ENCODE measurements around the gene C10orf143. TPM values are rescaled to one million over a fixed set of nuclear protein-coding genes. Genes with fewer than 3 reads are reported as not detected.
A peak's percentile ranks its signal among the peaks of the same experiment; 100 is the strongest.

C10orf143 gene
- total and polyA plus RNA-seq, 2 experiments from 2014 or later: 0.76 to 5.4 TPM

- TF ChIP-seq EZH2phosphoT487 (IDR thresholded peaks at IDR 0.05; ENCODE audit: insufficient read depth, low read depth) (no peak), EZH2 (IDR thresholded peaks at IDR 0.05; ENCODE audit: insufficient read depth, poor library complexity, severe bottlenecking) (no peak)
Measured at GRCh38 chr10:130054021-130054420, 56.6 kb downstream of the C10orf143 start.

DNA sequence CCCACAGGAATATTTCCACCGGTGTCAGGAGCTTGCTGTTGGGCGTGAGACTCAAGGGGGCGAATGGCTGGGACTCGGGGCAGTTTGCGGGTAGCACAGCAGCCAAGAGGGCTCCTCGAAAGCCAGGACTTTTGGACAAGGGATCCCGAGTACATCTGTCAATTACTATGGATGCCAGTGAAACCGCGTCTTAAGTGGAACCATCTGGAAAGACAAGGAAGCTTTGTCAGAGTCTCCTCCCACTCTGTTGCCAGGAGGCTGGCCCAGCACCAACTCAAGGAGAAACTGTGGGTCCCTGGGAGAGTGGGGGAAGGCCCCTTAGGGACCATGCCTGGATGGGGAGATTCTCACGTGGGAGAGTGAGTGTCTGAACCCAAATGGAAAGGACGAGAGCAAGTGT is 57.1 kb downstream of the C10orf143 start:
- no peak overlapping the region for H3K27ac ChIP-seq
- no peaks in the 10 kb centered on the region for H3K79me2 ChIP-seq (ENCODE audit: insufficient read depth)
- no peaks in the 10 kb centered on the region for H3F3A ChIP-seq (ENCODE audit: insufficient read depth)
- no peak overlapping the region for H3K4me3 ChIP-seq
- DNase-seq: peak; percentile 59
- no peaks in the 10 kb centered on the region for H4K20me1 ChIP-seq (ENCODE audit: insufficient read depth)
- no peaks in the 10 kb centered on the region for H3K4me1 ChIP-seq (ENCODE audit: insufficient read depth)
- H2AFZ ChIP-seq: peak overlapping the region; percentile 20; the same call in 1 of the 2 replicates
- TF ChIP-seq EZH2 (IDR thresholded peaks at IDR 0.05; ENCODE audit: insufficient read depth, poor library complexity, severe bottlenecking) (no peak), EZH2phosphoT487 (IDR thresholded peaks at IDR 0.05; ENCODE audit: insufficient read depth, low read depth) (no peak)
- 3 to 5% methylated on average over 11 of the region's 11 CpGs for WGBS, 2 experiments (ENCODE audit: low coverage in 1 of 2, low lambda C conversion rate in 2 of 2, missing lambda C conversion rate in 2 of 2)
- no peaks in the 10 kb centered on the region for H3K27me3 ChIP-seq (replicated peaks; ENCODE audit: insufficient read depth)
- H3K36me3 ChIP-seq (ENCODE audit: low read depth): no peaks in the 10 kb centered on the region
- H3K9me2 ChIP-seq (ENCODE audit: insufficient read depth): no peaks in the 10 kb centered on the region
- in situ Hi-C loops (cut with MboI): no loop called here
- no peaks in the 10 kb centered on the region for H3K9me3 ChIP-seq (ENCODE audit: low read depth)
- no peak overlapping the region for H3K9ac ChIP-seq
- H3K4me2 ChIP-seq (ENCODE audit: unreplicated experiment): no peak overlapping the region

More at GRCh38 chr10:130054021-130054420, 56.6 kb downstream of the C10orf143 start:
- Histone ChIP-seq H3K4me1 (ENCODE audit: insufficient read depth) (no peaks in the 10 kb centered on the region), H3K36me3 (ENCODE audit: low read depth) (no peaks in the 10 kb centered on the region), H3K4me2 (ENCODE audit: unreplicated experiment) (no peak overlapping the region), H3K9me2 (ENCODE audit: insufficient read depth) (no peaks in the 10 kb centered on the region), H3K79me2 (ENCODE audit: insufficient read depth) (no peaks in the 10 kb centered on the region), H3K9me3 (ENCODE audit: low read depth) (no peaks in the 10 kb centered on the region), H3K27me3 (replicated peaks; ENCODE audit: insufficient read depth) (no peaks in the 10 kb centered on the region), H4K20me1 (ENCODE audit: insufficient read depth) (no peaks in the 10 kb centered on the region), H3K4me3 (no peak overlapping the region), H2AFZ (no peak overlapping the region), H3K9ac (no peak overlapping the region), H3F3A (ENCODE audit: insufficient read depth) (no peaks in the 10 kb centered on the region), H3K27ac (no peak overlapping the region)
- WGBS, 2 experiments (ENCODE audit: low coverage in 1 of 2, low lambda C conversion rate in 2 of 2, missing lambda C conversion rate in 2 of 2): 4 to 5% methylated on average over 3 of the region's 3 CpGs
- DNase-seq: peak; percentile 24
- in situ Hi-C loops (cut with MboI): no loop called here

DNA sequence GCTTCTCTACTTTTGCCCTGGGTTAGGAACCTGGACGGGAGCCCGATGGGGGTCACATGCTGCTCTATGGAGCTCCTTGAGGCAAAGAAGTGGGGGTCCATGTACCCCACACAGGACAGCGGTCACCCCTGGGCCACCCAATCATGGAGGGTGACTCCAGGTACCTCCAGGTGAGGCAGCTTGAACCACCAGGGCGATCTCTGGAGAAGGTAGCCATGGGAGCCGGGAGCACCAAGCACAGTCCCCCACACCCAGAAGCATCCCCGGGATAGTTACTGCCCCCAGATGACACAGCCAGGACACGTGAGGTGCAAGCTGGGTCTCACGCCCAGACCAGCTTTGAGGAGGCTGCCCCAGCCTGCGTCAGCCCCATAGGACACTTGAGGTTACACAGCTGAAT is 58.4 kb downstream of the C10orf143 start:
- in situ Hi-C loops (cut with MboI): no loop called here
- TF ChIP-seq EZH2phosphoT487 (IDR thresholded peaks at IDR 0.05; ENCODE audit: insufficient read depth, low read depth) (no peak), EZH2 (IDR thresholded peaks at IDR 0.05; ENCODE audit: insufficient read depth, poor library complexity, severe bottlenecking) (no peak)
- DNase-seq: no peak

GRCh38 chr10:130050721-130051120 is 59.9 kb downstream of the C10orf143 start:
- no peak overlapping the region for H2AFZ ChIP-seq
- 87 to 89% methylated on average over 12 of the region's 12 CpGs for WGBS, 2 experiments (ENCODE audit: low coverage in 1 of 2, low lambda C conversion rate in 2 of 2, missing lambda C conversion rate in 2 of 2)

More for the DNA sequence above, 58.4 kb downstream of the C10orf143 start:
- Histone ChIP-seq H3K36me3 (ENCODE audit: low read depth) (no peaks in the 10 kb centered on the region), H3K9me2 (ENCODE audit: insufficient read depth) (no peaks in the 10 kb centered on the region), H3K27ac (no peak overlapping the region), H3K4me1 (ENCODE audit: insufficient read depth) (no peaks in the 10 kb centered on the region), H3K9me3 (ENCODE audit: low read depth) (no peaks in the 10 kb centered on the region), H3K4me3 (no peak overlapping the region), H4K20me1 (ENCODE audit: insufficient read depth) (no peaks in the 10 kb centered on the region), H3K79me2 (ENCODE audit: insufficient read depth) (no peaks in the 10 kb centered on the region), H3K9ac (no peak overlapping the region), H2AFZ (no peak overlapping the region), H3K27me3 (replicated peaks; ENCODE audit: insufficient read depth) (no peaks in the 10 kb centered on the region; the same call in 1 of the 2 replicates), H3K4me2 (ENCODE audit: unreplicated experiment) (no peak overlapping the region), H3F3A (ENCODE audit: insufficient read depth) (no peaks in the 10 kb centered on the region)
- 74 to 76% methylated on average over 9 of the region's 9 CpGs for WGBS, 2 experiments (ENCODE audit: low coverage in 1 of 2, low lambda C conversion rate in 2 of 2, missing lambda C conversion rate in 2 of 2)

More at GRCh38 chr10:130050721-130051120, 59.9 kb downstream of the C10orf143 start:
- Histone ChIP-seq H3K4me1 (ENCODE audit: insufficient read depth) (no peaks in the 10 kb centered on the region), H3K27me3 (replicated peaks; ENCODE audit: insufficient read depth) (no peaks in the 10 kb centered on the region; the same call in 1 of the 2 replicates), H3K9ac (no peak overlapping the region), H3K9me3 (ENCODE audit: low read depth) (no peaks in the 10 kb centered on the region), H3F3A (ENCODE audit: insufficient read depth) (no peaks in the 10 kb centered on the region), H3K79me2 (ENCODE audit: insufficient read depth) (no peaks in the 10 kb centered on the region), H4K20me1 (ENCODE audit: insufficient read depth) (no peaks in the 10 kb centered on the region), H3K9me2 (ENCODE audit: insufficient read depth) (no peaks in the 10 kb centered on the region), H3K36me3 (ENCODE audit: low read depth) (no peaks in the 10 kb centered on the region), H3K4me2 (ENCODE audit: unreplicated experiment) (no peak overlapping the region), H3K27ac (no peak overlapping the region), H3K4me3 (no peak overlapping the region)
- DNase-seq: no peak
- TF ChIP-seq EZH2 (IDR thresholded peaks at IDR 0.05; ENCODE audit: insufficient read depth, poor library complexity, severe bottlenecking) (no peak), EZH2phosphoT487 (IDR thresholded peaks at IDR 0.05; ENCODE audit: insufficient read depth, low read depth) (no peak)
- in situ Hi-C loops (cut with MboI): no loop called here

Data from GM23248 (cell line).